Motor neuron (in vitro differentiated cells): ENCODE results near the gene HABP2. TPM values are rescaled to one million over a fixed set of nuclear protein-coding genes. Genes with fewer than 3 reads are reported as not detected.

Experiments
- ATAC-seq, 8 experiments: fragments of 200-7000 bp; cut with Tn5 transposase; replicated peaks in 6 of 8; 2 replicates each; pipeline ENCODE4 v1.8.0; 2021; ENCODE audit warnings: mild to moderate bottlenecking in 8 of 8, moderate library complexity in 8 of 8
- H3K27ac ChIP-seq, 2 donors: fragments of 250-450 bp; sonication (Bioruptor Pico); 2 replicates each; pipeline ENCODE4 v1.9.0; 2021; ENCODE audit warnings: antibody characterized with exemption in 2 of 2, mild to moderate bottlenecking in 2 of 2, moderate library complexity in 1 of 2
- H3K4me1 ChIP-seq, 2 donors: fragments of 250-450 bp; sonication (Bioruptor Pico); replicated peaks in 1 of 2; 2 replicates each; pipeline ENCODE4 v1.6.1; 2021; ENCODE audit warnings: antibody characterized with exemption in 2 of 2, mild to moderate bottlenecking in 2 of 2, moderate library complexity in 1 of 2
- H3K4me3 ChIP-seq, 5 donors: fragments of 250-450 bp; sonication (Bioruptor Pico); 2 replicates each; pipeline ENCODE4 v1.9.0; 2021; ENCODE audit warnings: antibody characterized with exemption in 5 of 5, mild to moderate bottlenecking in 5 of 5, moderate library complexity in 4 of 5
- WGBS, 10 experiments: fragments of 450-650 bp; shearing (Covaris generic); methylation state at CpG; one replicate each; pipeline ENCODE4 v1.0.0; 2022; 5-methylcytosine and 5-hydroxymethylcytosine counted together
- in situ Hi-C, 9 experiments: fragments of 400-800 bp; cut with MboI; loops; one replicate each; pipeline ENCODE4 v1.15.0; 2021; ENCODE audit warnings: low sequenced_read_pairs in 9 of 9, low pct_unique_long_range_greater_than_20kb in 2 of 9; ENCODE audit not compliant: unreplicated experiment in 9 of 9
- total RNA-seq, 8 experiments: library from RNA; unstranded; fragments of 300-600 nt; gene quantifications; 2 replicates each; pipeline versions ENCODE4 v1.2.3 to v1.2.4, GENCODE V29; 2022

HABP2 gene
- total RNA-seq, 8 experiments from 2014 or later = 0.05 to 0.28 (median 0.17) TPM; not detected in 2

DNA sequence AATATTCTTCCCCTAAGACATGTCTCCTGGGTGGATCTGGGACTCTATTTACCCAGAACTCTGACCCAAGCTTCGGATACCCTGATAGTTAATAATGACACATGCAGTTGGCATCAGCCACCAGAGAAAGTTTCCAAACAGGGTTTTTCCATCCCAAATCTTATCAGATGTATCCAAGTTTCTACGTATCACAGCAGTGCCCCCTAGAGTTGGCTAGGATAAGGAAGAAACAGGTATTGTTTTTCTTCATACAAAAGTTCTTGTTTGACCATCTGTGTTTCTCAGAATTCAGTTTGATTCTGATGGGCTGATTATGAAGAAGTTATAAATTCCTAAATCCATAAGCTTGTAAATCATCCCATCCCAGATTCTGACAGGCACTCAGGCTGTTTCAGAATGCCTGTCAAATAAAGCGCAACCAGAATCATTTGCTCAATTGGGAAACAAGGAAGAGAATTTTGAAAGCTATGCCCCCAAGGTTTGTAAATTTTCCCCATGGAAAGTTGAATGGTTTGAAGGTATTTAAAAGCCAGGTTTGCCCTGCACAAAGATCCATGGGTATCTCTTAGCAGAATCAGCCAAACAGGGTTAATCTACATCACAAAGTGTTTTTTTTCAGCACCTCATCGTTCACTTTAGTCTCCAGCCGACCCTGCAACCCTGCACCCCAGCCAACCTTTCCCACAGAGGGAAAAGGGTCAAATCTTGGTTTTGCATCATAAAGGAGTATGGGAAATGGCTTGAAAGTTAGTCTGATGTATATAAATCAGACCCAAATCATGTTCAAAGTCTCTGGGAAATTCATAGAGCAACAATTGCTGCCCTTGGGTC, 63.6 kb downstream of the HABP2 start:
- ATAC-seq = peak in 3 of 8 experiments; percentile 1 to 38 (median 14)
- peaks cover 55 to 58% of the 10 kb centered on the region in 2 donors for H3K4me1 ChIP-seq
- WGBS, 10 experiments = 4 to 38% (median 17%) methylated on average over 1 to 5 of the region's 5 CpGs; no CpG with 5 or more reads in 1 of the 10 experiments
- in situ Hi-C loops = no loop called here
- H3K4me3 ChIP-seq = no peak overlapping the region
- no peak overlapping the region for H3K27ac ChIP-seq

DNA sequence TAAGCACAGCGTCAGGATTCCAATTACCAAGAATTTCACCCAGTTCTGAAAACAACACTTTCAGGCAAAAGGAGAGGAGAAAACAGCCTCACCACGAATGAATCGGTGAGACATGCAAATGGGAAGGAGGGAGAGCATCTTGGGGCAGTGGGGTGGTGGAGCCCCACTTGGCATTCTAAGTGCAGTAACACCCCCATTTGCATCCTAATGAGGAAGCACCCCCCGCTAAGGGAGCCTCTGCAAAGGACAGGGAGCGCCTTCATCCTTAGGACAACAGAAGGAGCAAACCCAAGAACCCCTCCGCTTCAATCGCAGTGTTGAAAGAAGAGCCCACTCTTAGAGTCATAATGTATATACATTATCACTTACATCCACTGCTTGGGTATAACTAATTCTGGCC, 64.2 kb downstream of the HABP2 start:
- 0 to 20% (median 3%) methylated on average over 1 to 4 of the region's 7 CpGs; no CpG with 5 or more reads in 4 of the 10 experiments for WGBS, 10 experiments
- Histone ChIP-seq H3K27ac (no peak overlapping the region), H3K4me3 (no peak overlapping the region), H3K4me1 (peaks cover 54 to 57% of the 10 kb centered on the region in 2 donors)
- in situ Hi-C loops = no loop called here
- no peak for ATAC-seq

DNA sequence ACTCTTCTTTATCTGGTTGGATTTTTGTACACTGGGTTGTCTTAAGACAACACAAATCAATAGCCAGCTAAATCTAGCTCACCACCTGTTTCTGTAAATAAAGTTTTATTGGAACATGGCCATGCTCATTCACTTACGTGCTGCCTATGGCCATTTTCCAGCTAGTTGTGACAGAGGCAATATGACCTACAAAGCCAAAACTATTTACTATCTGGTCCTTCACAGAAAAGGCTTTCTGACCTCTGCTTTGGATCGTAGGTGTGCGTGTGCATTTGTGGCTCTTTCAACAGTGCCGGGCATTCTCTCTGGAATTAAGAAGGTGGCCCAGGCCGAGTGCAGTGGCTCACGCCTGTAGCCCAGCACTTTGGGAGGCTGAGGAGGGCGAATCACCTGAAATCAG, 65.5 kb downstream of the HABP2 start:
- no peak overlapping the region for H3K27ac ChIP-seq
- ATAC-seq = no peak
- in situ Hi-C loops = no loop called here
- 0 to 100% (median 77%) methylated on average over 1 to 5 of the region's 7 CpGs; no CpG with 5 or more reads in 1 of the 10 experiments for WGBS, 10 experiments
- H3K4me1 ChIP-seq = peaks cover 48 to 54% of the 10 kb centered on the region in 2 donors
- no peak overlapping the region for H3K4me3 ChIP-seq

DNA sequence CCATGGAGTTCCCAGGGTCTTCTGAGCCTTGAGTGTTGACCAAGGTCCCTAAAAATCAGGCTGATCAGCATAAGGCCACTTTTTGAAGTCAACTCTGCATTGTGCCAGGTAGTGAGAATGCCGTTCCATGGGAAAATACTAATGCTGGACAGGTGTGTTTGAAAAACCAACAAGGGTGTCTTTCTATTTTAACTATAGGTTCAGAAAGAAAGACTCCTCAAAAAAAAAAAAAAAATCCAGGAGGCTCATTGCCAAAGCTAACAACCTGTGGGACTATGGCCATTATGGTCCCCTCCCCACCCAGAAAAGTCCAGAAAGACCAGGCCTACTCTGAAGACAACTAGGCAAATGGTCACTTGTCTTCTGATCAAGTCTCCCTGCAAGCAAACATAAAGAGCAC, 66.5 kb downstream of the HABP2 start:
- WGBS, 10 experiments = 0 to 100% (median 100%) methylated on average over 1 of the region's 1 CpG; no CpG with 5 or more reads in 3 of the 10 experiments
- ATAC-seq = no peak
- in situ Hi-C loops = no loop called here
- no peak overlapping the region for H3K27ac ChIP-seq
- H3K4me1 ChIP-seq = peaks cover 38 to 45% of the 10 kb centered on the region in 2 donors
- no peak overlapping the region for H3K4me3 ChIP-seq

DNA sequence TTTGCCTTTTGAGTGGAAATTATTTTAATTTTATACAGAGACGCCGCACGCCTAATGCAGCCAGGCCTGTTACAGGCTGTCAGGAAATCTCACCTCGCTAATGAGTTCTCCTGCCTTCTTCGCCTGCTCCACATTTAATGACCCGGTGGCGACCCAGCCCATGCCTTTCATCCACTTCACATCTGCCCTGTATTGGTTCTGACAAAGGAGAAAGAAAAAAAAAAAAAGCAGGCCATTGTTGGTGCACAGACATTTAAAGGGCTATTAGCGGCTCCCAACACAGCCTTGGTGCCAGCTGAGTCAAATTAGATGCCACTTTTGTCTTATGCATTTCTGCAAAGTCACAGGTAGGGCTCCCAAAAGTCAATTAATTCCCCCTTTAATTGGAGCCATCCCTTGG, 67.7 kb downstream of the HABP2 start:
- ATAC-seq = peak in 5 of 8 experiments; percentile 86 to 96 (median 89)
- in situ Hi-C loops = no loop called here
- WGBS, 10 experiments = 13 to 85% (median 40%) methylated on average over 1 to 6 of the region's 8 CpGs; no CpG with 5 or more reads in 3 of the 10 experiments
- Histone ChIP-seq H3K4me3 (no peak overlapping the region), H3K4me1 (peaks cover 27 to 36% of the 10 kb centered on the region in 2 donors), H3K27ac (no peak overlapping the region)

DNA sequence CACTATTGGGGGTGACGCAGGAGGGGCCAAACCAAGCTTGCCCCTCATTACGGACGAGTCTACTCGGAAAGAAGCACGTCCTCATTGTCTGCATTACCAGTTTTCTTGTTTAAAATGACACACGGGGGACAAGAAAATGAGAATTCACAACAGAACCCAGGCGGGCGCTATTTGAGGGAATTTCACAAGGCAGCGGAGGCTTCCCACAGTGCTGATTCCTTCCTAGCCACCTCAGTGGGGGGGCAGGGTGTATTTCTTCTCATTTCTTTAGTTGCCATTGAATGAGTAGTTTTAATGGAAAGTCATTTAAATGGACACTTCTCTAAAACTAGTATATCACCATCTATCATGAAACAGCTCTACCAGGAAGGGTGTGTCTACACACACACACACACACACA, 68.1 kb downstream of the HABP2 start:
- ATAC-seq = peak in 2 of 8 experiments; percentile 1 to 10
- Histone ChIP-seq H3K4me3 (no peak overlapping the region), H3K27ac (no peak overlapping the region), H3K4me1 (peaks cover 22 to 31% of the 10 kb centered on the region in 2 donors)
- WGBS, 10 experiments = 22 to 83% (median 70%) methylated on average over 1 to 9 of the region's 9 CpGs; no CpG with 5 or more reads in 1 of the 10 experiments
- in situ Hi-C loops = no loop called here

DNA sequence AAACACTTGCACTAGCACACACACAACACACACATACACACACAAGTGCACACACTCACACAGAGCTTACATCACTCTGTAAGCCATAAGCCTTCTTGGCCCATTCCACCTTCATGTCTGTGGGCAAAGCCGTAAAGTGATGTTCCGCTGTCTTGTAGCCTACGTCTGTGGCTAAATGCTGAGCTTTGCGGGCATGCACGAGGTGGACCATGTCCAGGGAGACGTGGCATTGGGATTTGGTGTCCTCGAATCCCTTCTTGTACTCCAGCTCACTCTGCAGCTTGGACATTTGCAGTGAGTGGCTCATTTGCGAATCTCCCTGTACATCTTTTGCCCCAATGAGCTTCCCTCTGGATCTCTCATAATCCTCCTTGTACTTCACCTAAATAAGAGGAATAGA, 68.9 kb downstream of the HABP2 start:
- in situ Hi-C loops = no loop called here
- ATAC-seq = no peak
- 30 to 100% (median 78%) methylated on average over 1 to 7 of the region's 8 CpGs; no CpG with 5 or more reads in 4 of the 10 experiments for WGBS, 10 experiments
- Histone ChIP-seq H3K4me1 (peaks cover 17 to 23% of the 10 kb centered on the region in 2 donors), H3K4me3 (no peak overlapping the region), H3K27ac (no peak overlapping the region)

DNA sequence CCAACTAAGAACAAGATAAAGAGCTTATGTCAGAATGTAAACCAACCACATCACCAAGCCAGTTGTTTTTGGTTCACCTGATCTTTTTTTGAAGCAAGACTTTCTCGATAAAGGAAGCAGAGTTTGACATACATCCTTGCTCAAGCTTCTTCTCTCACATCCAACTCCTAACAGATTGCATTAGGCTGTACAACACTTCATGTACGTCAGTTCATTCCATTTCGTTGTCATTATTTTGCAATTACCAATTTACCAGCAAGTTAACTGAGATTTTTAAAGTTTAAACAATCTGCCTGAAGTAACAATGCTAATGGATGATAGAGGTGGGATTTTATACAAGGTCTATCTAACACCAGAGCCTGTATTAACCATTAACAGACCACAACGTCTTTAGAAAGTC, 70.0 kb downstream of the HABP2 start:
- H3K27ac ChIP-seq = no peak overlapping the region
- 0 to 100% (median 70%) methylated on average over 1 to 4 of the region's 4 CpGs for WGBS, 10 experiments
- no peak overlapping the region for H3K4me3 ChIP-seq
- in situ Hi-C loops = no loop called here
- H3K4me1 ChIP-seq = peaks cover 14 to 17% of the 10 kb centered on the region in 2 donors
- ATAC-seq = no peak

DNA sequence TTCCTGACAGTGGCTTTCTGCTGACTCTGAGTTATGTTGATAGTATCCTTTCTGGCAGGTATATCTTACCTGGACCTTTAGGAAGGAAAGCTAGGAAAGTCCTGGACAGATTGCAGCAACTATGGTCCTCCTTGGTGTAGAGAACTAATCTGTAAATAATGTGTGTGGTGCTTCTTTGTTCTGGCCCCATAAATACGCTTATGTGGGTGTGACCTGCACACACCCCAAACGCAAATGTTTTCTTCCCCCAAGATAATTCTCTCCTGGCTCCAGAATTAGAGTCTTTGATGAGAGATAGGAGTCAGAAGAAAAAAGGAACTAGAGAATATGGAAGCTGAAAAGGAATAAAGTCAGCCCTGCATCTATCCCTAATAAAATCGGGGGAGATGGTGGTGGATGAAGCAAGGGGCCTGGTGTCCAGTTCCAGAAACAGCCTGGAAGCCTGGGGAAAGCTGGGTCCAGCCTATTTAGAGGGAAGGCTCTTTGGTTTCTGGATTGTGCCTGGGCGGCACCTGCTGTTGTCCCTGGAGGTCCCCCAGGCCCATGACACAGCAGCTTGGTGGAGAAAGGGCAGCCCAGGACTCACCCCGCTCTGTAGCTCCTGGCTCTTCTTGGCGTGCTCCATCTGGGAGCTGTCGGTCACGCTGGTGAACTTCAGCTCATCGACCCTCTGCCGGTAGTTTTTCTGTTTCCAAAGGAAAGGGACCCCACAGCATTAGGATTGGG, 72.8 kb downstream of the HABP2 start:
- Histone ChIP-seq H3K27ac (no peak overlapping the region), H3K4me3 (no peak overlapping the region), H3K4me1 (peaks cover 5 to 6% of the 10 kb centered on the region in 2 donors)
- ATAC-seq = peak in 1 of 8 experiments; percentile 28
- 28 to 100% (median 75%) methylated on average over 1 to 10 of the region's 10 CpGs; no CpG with 5 or more reads in 1 of the 10 experiments for WGBS, 10 experiments
- in situ Hi-C loops = no loop called here

DNA sequence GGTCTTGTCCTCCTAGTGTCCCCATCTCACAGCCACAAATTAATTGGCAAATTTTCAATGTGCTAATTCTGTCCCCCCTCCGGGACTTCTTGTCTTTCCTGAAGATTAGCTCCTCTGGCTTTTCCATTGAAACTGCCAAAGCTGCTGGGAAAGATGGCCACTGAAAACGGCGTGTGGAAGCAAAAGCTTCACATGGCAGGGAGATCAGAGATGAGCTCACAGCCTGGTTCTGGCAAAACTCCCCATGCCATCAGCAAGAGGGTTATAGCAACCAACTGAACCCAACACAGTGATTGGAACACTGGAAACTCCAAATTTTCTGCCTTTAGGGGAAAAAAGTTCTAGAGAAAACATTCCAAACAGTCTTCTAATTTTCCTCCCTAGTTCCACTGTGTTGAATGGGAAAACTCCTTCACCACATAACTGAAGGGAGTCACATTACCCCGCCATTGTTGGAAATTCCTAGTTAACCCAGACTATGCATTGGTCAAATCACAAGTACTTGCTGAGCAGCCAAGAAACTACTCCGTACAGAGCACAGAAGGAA, 74.0 kb downstream of the HABP2 start:
- WGBS, 10 experiments = 0 to 89% (median 37%) methylated on average over 1 to 4 of the region's 5 CpGs; no CpG with 5 or more reads in 4 of the 10 experiments
- peaks cover 1 to 4% of the 10 kb centered on the region in 2 donors for H3K4me1 ChIP-seq
- no peak overlapping the region for H3K4me3 ChIP-seq
- in situ Hi-C loops = no loop called here
- no peak for ATAC-seq
- no peak overlapping the region for H3K27ac ChIP-seq

DNA sequence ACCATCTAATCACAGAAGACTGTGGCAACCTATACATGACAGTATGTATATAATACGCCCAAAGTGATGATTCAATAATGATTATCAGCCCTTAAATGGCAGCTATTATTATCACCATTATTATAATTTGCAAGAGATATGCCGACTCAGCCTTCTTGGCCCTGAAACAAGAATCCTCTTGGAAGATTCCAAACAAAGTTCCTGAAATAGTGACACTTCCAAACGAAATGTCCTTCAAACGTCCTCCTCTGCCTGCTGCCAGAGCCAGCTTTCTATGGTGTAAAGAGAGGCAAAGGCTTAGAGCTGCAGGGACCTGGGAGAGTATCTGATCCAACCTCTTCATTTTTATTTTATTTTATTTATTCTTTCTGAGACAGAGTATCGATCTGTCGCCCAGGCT, 75.0 kb downstream of the HABP2 start:
- H3K4me3 ChIP-seq = no peak overlapping the region
- H3K4me1 ChIP-seq = peaks cover 7% of the 10 kb centered on the region in 2 donors
- H3K27ac ChIP-seq = no peak overlapping the region
- in situ Hi-C loops = no loop called here
- WGBS, 10 experiments = 7 to 100% (median 79%) methylated on average over 1 to 6 of the region's 6 CpGs
- ATAC-seq = no peak

DNA sequence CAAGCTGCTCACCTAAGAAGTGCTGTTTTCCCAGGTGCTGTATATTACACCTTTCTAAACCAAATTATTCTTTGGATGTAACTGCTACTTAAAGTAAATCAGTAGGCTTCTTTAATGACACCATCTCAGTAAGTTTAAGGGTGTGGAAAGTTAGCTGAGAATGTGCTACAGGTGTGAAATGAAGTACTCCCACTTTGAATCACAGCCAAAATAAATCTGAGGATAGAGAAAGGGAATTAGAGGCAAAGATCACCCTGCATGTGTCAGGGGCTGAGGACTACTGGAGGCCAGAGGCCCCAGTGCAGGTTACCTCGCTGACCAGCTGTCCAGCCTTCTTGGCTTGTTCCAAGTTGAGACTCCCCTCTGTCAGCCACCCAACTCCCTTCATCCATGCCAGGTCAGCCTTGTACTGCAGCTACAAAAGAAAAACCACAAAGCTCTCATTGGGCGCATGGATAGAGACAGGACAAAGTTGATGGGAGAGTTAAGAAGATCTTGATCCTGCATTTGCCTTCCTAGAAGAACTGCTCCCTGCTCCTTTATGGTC, 75.8 kb downstream of the HABP2 start:
- no peak for ATAC-seq
- 0 to 100% (median 65%) methylated on average over 1 to 2 of the region's 2 CpGs; no CpG with 5 or more reads in 4 of the 10 experiments for WGBS, 10 experiments
- no peak overlapping the region for H3K4me3 ChIP-seq
- peaks cover 7% of the 10 kb centered on the region in 2 donors for H3K4me1 ChIP-seq
- no peak overlapping the region for H3K27ac ChIP-seq
- in situ Hi-C loops = no loop called here
